Neural progenitor cell (in vitro differentiated cells): ENCODE data around the gene NUDT16. TPM values are rescaled to one million over a fixed set of nuclear protein-coding genes. Genes with fewer than 3 reads are reported as not detected.

Experiments
- DNase-seq: peaks from one replicate; pipeline ENCODE4 v3.0.0-alpha.2; 2016; ENCODE audit warnings: low spot score
- H2AFZ ChIP-seq: fragments of 200-600 bp; sonication (generic); replicated peaks from 2 replicates; pipeline ENCODE4 v1.6.1; 2016; ENCODE audit warnings: antibody characterized with exemption
- H3F3A ChIP-seq: fragments of 200-600 bp; sonication (generic); 2 replicates; pipeline ENCODE4 v1.6.1; 2016; ENCODE audit warnings: antibody characterized with exemption, low read depth
- H3K27ac ChIP-seq: fragments of 200-600 bp; sonication (generic); 2 replicates; pipeline ENCODE4 v1.5.1; 2016; ENCODE audit warnings: mild to moderate bottlenecking
- H3K27me3 ChIP-seq: fragments of 200-600 bp; sonication (generic); 2 replicates; pipeline ENCODE4 v1.6.1; 2016; ENCODE audit warnings: mild to moderate bottlenecking, moderate library complexity
- H3K36me3 ChIP-seq: fragments of 200-600 bp; sonication (generic); 2 replicates; pipeline ENCODE4 v1.5.1; 2016
- H3K4me1 ChIP-seq: fragments of 200-600 bp; sonication (generic); 2 replicates; pipeline ENCODE4 v1.6.1; 2016; ENCODE audit warnings: mixed run types
- H3K4me2 ChIP-seq: fragments of 200-600 bp; sonication (generic); 2 replicates; pipeline ENCODE4 v1.6.1; 2016
- H3K4me3 ChIP-seq: fragments of 200-600 bp; sonication (generic); 2 replicates; pipeline ENCODE4 v1.5.1; 2016
- H3K79me2 ChIP-seq: fragments of 200-600 bp; sonication (generic); 2 replicates; pipeline ENCODE4 v1.6.1; 2016; ENCODE audit warnings: low read depth
- H3K9ac ChIP-seq: fragments of 200-600 bp; sonication (generic); 2 replicates; pipeline ENCODE4 v1.6.1; 2016
- H3K9me3 ChIP-seq: fragments of 200-600 bp; sonication (generic); 2 replicates; pipeline ENCODE4 v1.5.1; 2016; ENCODE audit warnings: low read depth
- H4K20me1 ChIP-seq: fragments of 200-600 bp; sonication (generic); 2 replicates; pipeline ENCODE4 v1.6.1; 2016; ENCODE audit warnings: low read depth
- H3K27ac Mint-ChIP-seq: 3 replicates; pipeline ENCODE4 v1.8.0; 2021; ENCODE audit warnings: mixed read lengths
- H3K27me3 Mint-ChIP-seq: 2 replicates; pipeline ENCODE4 v1.8.0; 2022; ENCODE audit warnings: low read depth, mild to moderate bottlenecking, inconsistent platforms, moderate library complexity, mixed read lengths; ENCODE audit not compliant: insufficient read depth
- H3K36me3 Mint-ChIP-seq: 3 replicates; pipeline ENCODE4 v1.8.0; 2021; ENCODE audit warnings: mixed read lengths
- H3K4me1 Mint-ChIP-seq: 3 replicates; pipeline ENCODE4 v1.8.0; 2021; ENCODE audit warnings: mixed read lengths
- H3K4me3 Mint-ChIP-seq: 3 replicates; pipeline ENCODE4 v1.8.0; 2021; ENCODE audit warnings: mild to moderate bottlenecking, moderate library complexity, mixed read lengths
- H3K9me3 Mint-ChIP-seq: 3 replicates; pipeline ENCODE4 v1.8.0; 2020; ENCODE audit warnings: mixed read lengths
- EZH2 ChIP-seq: fragments of 200-600 bp; sonication (generic); IDR thresholded peaks from 2 replicates; pipeline ENCODE4 v1.6.1; 2017; ENCODE audit warnings: antibody characterized with exemption, mild to moderate bottlenecking, moderate library complexity
- EZH2phosphoT487 ChIP-seq: fragments of 200-600 bp; sonication (generic); IDR thresholded peaks from 2 replicates; pipeline ENCODE4 v1.6.1; 2017; ENCODE audit warnings: antibody characterized with exemption
- total RNA-seq: library from RNA; depleted of rRNA; stranded (reverse); fragments of >200 nt; gene quantifications from 2 replicates; pipeline ENCODE4 v1.2.3, GENCODE V29; 2015; ENCODE audit warnings: low replicate concordance
- TF ChIP-seq, protein P1 (sequence below): fragments of 200-600 bp; sonication (generic); IDR thresholded peaks from 2 replicates; pipeline ENCODE4 v1.5.1; 2017; ENCODE audit warnings: antibody characterized with exemption, mild to moderate bottlenecking

Gene NUDT16
- total RNA-seq = 19.1 and 21.9 TPM in 2 replicates

DNA sequence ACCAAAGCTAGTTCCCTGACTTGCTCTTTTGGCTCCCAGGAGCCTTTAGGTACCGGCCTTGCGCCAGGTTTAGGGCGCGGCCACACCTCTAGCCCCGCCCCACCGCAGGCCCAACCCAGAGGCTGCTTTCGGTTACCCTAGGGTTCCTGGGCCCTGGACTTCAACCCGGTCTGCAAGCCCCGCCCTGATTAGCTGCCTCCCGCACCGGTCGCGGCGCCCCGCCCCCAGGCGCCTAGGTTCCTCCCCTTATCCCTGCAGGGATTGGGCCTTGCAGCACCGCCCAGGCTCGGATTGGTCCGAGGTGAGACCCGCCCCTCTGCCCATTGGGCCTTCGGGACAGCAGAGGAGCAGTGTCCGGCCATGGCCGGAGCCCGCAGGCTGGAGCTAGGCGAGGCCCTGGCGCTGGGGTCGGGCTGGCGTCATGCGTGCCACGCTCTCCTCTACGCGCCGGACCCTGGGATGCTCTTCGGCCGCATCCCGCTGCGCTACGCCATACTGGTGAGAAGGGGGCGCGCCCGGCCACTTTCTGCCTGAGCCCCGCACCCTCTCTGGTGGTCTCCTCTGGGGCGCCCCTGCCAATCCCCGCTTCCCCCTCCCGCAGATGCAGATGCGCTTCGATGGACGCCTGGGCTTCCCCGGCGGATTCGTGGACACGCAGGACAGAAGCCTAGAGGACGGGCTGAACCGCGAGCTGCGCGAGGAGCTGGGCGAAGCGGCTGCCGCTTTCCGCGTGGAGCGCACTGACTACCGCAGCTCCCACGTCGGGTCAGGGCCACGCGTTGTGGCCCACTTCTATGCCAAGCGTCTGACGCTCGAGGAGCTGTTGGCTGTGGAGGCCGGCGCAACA, at the start of gene NUDT16:
Gene NUDT16, plus strand, starts transcription at position 330 of the 847 bp plus-strand sequence. Its CDS starts 31 bp downstream, at position 361.
- Mint-ChIP-seq H3K4me3 (peak within 1 kb of the TSS; percentile 95), H3K27ac (peak within 1 kb of the TSS; percentile 87), H3K27me3 (peaks cover 2% of the 10 kb centered on the region), H3K36me3 (peaks cover 40% of the 10 kb centered on the region), H3K9me3 (peaks cover 7% of the 10 kb centered on the region), H3K4me1 (peaks cover 24% of the 10 kb centered on the region)
- Histone ChIP-seq H3K27me3 (no peaks in the 10 kb centered on the region), H3K9me3 (no peaks in the 10 kb centered on the region), H3K27ac (peak within 1 kb of the TSS; percentile 46), H3K79me2 (peaks cover 18% of the 10 kb centered on the region), H3F3A (no peaks in the 10 kb centered on the region), H3K36me3 (no peaks in the 10 kb centered on the region), H3K4me3 (peak within 1 kb of the TSS; percentile 65), H2AFZ (peak within 1 kb of the TSS; percentile 94), H3K9ac (peak within 1 kb of the TSS; percentile 88), H3K4me2 (peak within 1 kb of the TSS; percentile 95), H4K20me1 (no peaks in the 10 kb centered on the region), H3K4me1 (peaks cover 5% of the 10 kb centered on the region)
- no peak for TF ChIP-seq EZH2
- TF ChIP-seq, protein P1, sequence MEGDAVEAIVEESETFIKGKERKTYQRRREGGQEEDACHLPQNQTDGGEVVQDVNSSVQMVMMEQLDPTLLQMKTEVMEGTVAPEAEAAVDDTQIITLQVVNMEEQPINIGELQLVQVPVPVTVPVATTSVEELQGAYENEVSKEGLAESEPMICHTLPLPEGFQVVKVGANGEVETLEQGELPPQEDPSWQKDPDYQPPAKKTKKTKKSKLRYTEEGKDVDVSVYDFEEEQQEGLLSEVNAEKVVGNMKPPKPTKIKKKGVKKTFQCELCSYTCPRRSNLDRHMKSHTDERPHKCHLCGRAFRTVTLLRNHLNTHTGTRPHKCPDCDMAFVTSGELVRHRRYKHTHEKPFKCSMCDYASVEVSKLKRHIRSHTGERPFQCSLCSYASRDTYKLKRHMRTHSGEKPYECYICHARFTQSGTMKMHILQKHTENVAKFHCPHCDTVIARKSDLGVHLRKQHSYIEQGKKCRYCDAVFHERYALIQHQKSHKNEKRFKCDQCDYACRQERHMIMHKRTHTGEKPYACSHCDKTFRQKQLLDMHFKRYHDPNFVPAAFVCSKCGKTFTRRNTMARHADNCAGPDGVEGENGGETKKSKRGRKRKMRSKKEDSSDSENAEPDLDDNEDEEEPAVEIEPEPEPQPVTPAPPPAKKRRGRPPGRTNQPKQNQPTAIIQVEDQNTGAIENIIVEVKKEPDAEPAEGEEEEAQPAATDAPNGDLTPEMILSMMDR = peak; percentile 17
- peak; percentile 100 for DNase-seq

DNA sequence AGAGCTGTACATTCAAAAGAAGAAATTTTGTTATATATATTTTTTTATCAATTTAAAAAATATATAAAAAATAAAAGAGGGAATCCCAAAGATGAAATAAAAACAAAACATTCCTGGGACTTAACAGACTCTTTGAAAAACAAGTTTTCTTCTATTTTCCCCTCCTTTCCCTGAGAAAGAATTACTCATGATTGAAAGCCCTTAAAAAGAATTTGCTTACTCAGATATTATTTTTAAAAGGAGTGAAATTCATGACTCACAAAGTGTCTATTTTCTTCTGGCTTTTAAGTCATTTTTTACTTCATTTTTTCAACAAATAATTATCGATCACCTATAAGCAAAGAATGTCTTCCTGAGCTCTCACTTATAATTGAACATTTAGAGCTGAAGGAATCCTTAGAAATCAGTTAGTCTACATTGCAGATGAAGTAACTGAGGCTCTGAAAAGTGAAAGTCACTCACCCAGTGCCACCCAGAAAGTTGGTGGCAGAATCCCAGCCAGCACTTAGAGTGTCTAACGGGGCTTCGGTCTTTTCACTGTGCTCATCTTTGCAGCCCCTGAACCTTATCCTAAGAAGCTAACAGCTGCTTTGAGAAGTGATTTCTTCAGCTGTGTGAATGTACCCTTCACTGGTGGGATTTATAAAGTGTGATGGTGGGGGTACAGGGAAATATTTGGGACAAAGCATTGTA, 42.5 kb upstream of the NUDT16 start:
- no peak overlapping the region for H3K4me2 ChIP-seq
- no peak overlapping the region for H3K9ac ChIP-seq

DNA sequence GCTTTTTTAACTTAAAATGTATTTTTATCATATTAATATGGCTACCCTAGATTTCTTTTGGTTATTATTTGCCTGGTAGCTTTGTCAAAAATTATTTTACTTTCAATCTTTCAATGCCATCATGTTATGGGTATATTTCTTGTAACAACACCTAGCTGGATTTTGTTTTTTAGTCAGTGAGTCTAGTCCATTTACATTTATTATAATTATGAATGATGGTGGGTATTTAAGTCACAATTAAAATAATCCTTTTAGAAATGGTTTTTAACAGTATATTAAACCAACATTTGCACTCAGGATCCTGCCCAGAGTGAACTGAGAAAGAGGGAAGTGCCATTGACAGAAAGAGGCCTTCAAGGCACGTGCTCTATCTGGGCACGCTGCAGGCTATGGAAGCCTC, 39.8 kb upstream of the NUDT16 start:
- Mint-ChIP-seq H3K36me3 (no peaks in the 10 kb centered on the region), H3K4me1 (no peaks in the 10 kb centered on the region), H3K27ac (no peak overlapping the region), H3K9me3 (peaks cover 8% of the 10 kb centered on the region), H3K27me3 (no peaks in the 10 kb centered on the region), H3K4me3 (no peak overlapping the region)
- no peak overlapping the region for H3K4me3 ChIP-seq
- H3K4me2 ChIP-seq = no peak overlapping the region
- H3K4me1 ChIP-seq = no peaks in the 10 kb centered on the region
- no peaks in the 10 kb centered on the region for H3K27me3 ChIP-seq
- H3F3A ChIP-seq = no peaks in the 10 kb centered on the region
- no peaks in the 10 kb centered on the region for H4K20me1 ChIP-seq
- TF ChIP-seq, protein P1 = no peak
- TF ChIP-seq EZH2 = no peak
- no peak for TF ChIP-seq EZH2phosphoT487
- H3K9me3 ChIP-seq = no peaks in the 10 kb centered on the region
- no peak overlapping the region for H2AFZ ChIP-seq
- H3K79me2 ChIP-seq = no peaks in the 10 kb centered on the region
- no peaks in the 10 kb centered on the region for H3K36me3 ChIP-seq
- no peak for DNase-seq
- no peak overlapping the region for H3K27ac ChIP-seq
- H3K9ac ChIP-seq = no peak overlapping the region

More for the DNA sequence above, 42.5 kb upstream of the NUDT16 start:
- Mint-ChIP-seq H3K27me3 (no peaks in the 10 kb centered on the region), H3K36me3 (no peaks in the 10 kb centered on the region), H3K4me1 (no peaks in the 10 kb centered on the region), H3K4me3 (no peak overlapping the region), H3K27ac (no peak overlapping the region), H3K9me3 (peaks cover 13% of the 10 kb centered on the region)
- Histone ChIP-seq H3K27ac (no peak overlapping the region), H2AFZ (no peak overlapping the region), H3K79me2 (no peaks in the 10 kb centered on the region), H3K4me3 (no peak overlapping the region), H3K27me3 (no peaks in the 10 kb centered on the region), H4K20me1 (no peaks in the 10 kb centered on the region), H3F3A (no peaks in the 10 kb centered on the region), H3K36me3 (no peaks in the 10 kb centered on the region), H3K4me1 (no peaks in the 10 kb centered on the region), H3K9me3 (no peaks in the 10 kb centered on the region)
- TF ChIP-seq EZH2phosphoT487 = no peak
- TF ChIP-seq, protein P1 = no peak
- no peak for TF ChIP-seq EZH2
- no peak for DNase-seq
